Central memory CD8-positive, alpha-beta T cell (primary cell): Measurements from ENCODE around the gene GARS1.

ENCODE experiments used
- ATAC-seq: fragments of 150-1000 bp; cut with Tn5 transposase; replicated peaks from 2 replicates; pipeline ENCODE4 v1.10.0; 2022; ENCODE audit warnings: mild to moderate bottlenecking, moderate FRiP score, moderate number of reproducible peaks; ENCODE audit not compliant: poor library complexity, severe bottlenecking; ENCODE audit errors: extremely low read depth
- DNase-seq, 2 donors: peaks; one replicate each; pipeline ENCODE4 v3.0.0; 2021; ENCODE audit warnings: low spot score in 2 of 2
- H3K27ac Mint-ChIP-seq: one replicate; pipeline ENCODE4 v1.8.0; 2022; ENCODE audit warnings: low read depth, mild to moderate bottlenecking, moderate library complexity, mixed read lengths
- H3K27me3 Mint-ChIP-seq: one replicate; pipeline ENCODE4 v1.8.0; 2022; ENCODE audit warnings: mixed read lengths
- H3K36me3 Mint-ChIP-seq: one replicate; pipeline ENCODE4 v1.8.0; 2022; ENCODE audit warnings: mild to moderate bottlenecking, moderate library complexity, mixed read lengths; ENCODE audit not compliant: insufficient read depth
- H3K4me1 Mint-ChIP-seq: one replicate; pipeline ENCODE4 v1.8.0; 2022; ENCODE audit warnings: mixed read lengths
- H3K4me3 Mint-ChIP-seq: one replicate; pipeline ENCODE4 v1.8.0; 2022; ENCODE audit warnings: mild to moderate bottlenecking, moderate library complexity, mixed read lengths
- H3K9me3 Mint-ChIP-seq: one replicate; pipeline ENCODE4 v1.8.0; 2022; ENCODE audit warnings: mixed read lengths

The GARS1 gene

GRCh38 chr7:30665449-30665848 lies 70.8 kb downstream of the GARS1 start:
- no peak for ATAC-seq
- no peaks in the 10 kb centered on the region for H3K9me3 Mint-ChIP-seq
- H3K36me3 Mint-ChIP-seq, result no peaks in the 10 kb centered on the region
- H3K27me3 Mint-ChIP-seq, result peaks cover 9% of the 10 kb centered on the region
- H3K4me1 Mint-ChIP-seq, result no peaks in the 10 kb centered on the region
- no peak for DNase-seq
- no peak overlapping the region for H3K4me3 Mint-ChIP-seq
- H3K27ac Mint-ChIP-seq, result no peak overlapping the region

- ATAC-seq (no peak), DNase-seq (no peak)
- Mint-ChIP-seq H3K27ac (no peak overlapping the region), H3K4me1 (no peaks in the 10 kb centered on the region), H3K36me3 (peaks cover 3% of the 10 kb centered on the region), H3K4me3 (no peak overlapping the region), H3K9me3 (peaks cover 9% of the 10 kb centered on the region), H3K27me3 (peaks cover 4% of the 10 kb centered on the region)
Measured at GRCh38 chr7:30667172-30667571, 72.5 kb downstream of the GARS1 start.

GRCh38 chr7:30668102-30668501 lies 73.4 kb downstream of the GARS1 start:
- Mint-ChIP-seq H3K9me3 (peaks cover 9% of the 10 kb centered on the region), H3K36me3 (peaks cover 3% of the 10 kb centered on the region), H3K27ac (no peak overlapping the region), H3K27me3 (no peaks in the 10 kb centered on the region), H3K4me1 (no peaks in the 10 kb centered on the region), H3K4me3 (no peak overlapping the region)
- DNase-seq, result no peak
- no peak for ATAC-seq

- Mint-ChIP-seq H3K27me3 (peaks cover 18% of the 10 kb centered on the region), H3K27ac (no peak overlapping the region), H3K4me1 (no peaks in the 10 kb centered on the region), H3K9me3 (peaks cover 9% of the 10 kb centered on the region), H3K36me3 (peaks cover 3% of the 10 kb centered on the region), H3K4me3 (no peak overlapping the region)
- no peak for ATAC-seq
- DNase-seq, result no peak
Measured at GRCh38 chr7:30671793-30672465, 77.3 kb downstream of the GARS1 start.

GRCh38 chr7:30674420-30674819 lies 79.7 kb downstream of the GARS1 start:
- H3K27me3 Mint-ChIP-seq, result peaks cover 39% of the 10 kb centered on the region
- ATAC-seq (no peak), DNase-seq (no peak)
- no peak overlapping the region for H3K4me3 Mint-ChIP-seq
- no peaks in the 10 kb centered on the region for H3K4me1 Mint-ChIP-seq
- peaks cover 9% of the 10 kb centered on the region for H3K9me3 Mint-ChIP-seq
- H3K36me3 Mint-ChIP-seq, result peaks cover 3% of the 10 kb centered on the region
- no peak overlapping the region for H3K27ac Mint-ChIP-seq

- DNase-seq (no peak), ATAC-seq (no peak)
- Mint-ChIP-seq H3K27me3 (peaks cover 43% of the 10 kb centered on the region), H3K27ac (no peak overlapping the region), H3K4me1 (no peaks in the 10 kb centered on the region), H3K36me3 (peaks cover 3% of the 10 kb centered on the region), H3K4me3 (no peak overlapping the region), H3K9me3 (peaks cover 9% of the 10 kb centered on the region)
Measured at GRCh38 chr7:30674876-30675275, 80.2 kb downstream of the GARS1 start.

GRCh38 chr7:30678805-30679204 lies 84.1 kb downstream of the GARS1 start:
- H3K4me1 Mint-ChIP-seq, result peaks cover 12% of the 10 kb centered on the region
- DNase-seq, result no peak
- H3K9me3 Mint-ChIP-seq, result no peaks in the 10 kb centered on the region
- H3K27me3 Mint-ChIP-seq, result peaks cover 83% of the 10 kb centered on the region
- H3K36me3 Mint-ChIP-seq, result peaks cover 2% of the 10 kb centered on the region
- ATAC-seq, result no peak
- H3K4me3 Mint-ChIP-seq, result no peak overlapping the region
- H3K27ac Mint-ChIP-seq, result no peak overlapping the region

GRCh38 chr7:30679664-30680063 lies 85.0 kb downstream of the GARS1 start:
- Mint-ChIP-seq H3K9me3 (no peaks in the 10 kb centered on the region), H3K27ac (no peak overlapping the region), H3K4me3 (no peak overlapping the region), H3K4me1 (peaks cover 12% of the 10 kb centered on the region), H3K36me3 (peaks cover 2% of the 10 kb centered on the region), H3K27me3 (peaks cover 91% of the 10 kb centered on the region)
- DNase-seq (no peak), ATAC-seq (no peak)

- Mint-ChIP-seq H3K9me3 (no peaks in the 10 kb centered on the region), H3K27me3 (peaks cover 96% of the 10 kb centered on the region), H3K36me3 (peaks cover 2% of the 10 kb centered on the region), H3K4me3 (peak overlapping the region; percentile 68), H3K4me1 (peaks cover 12% of the 10 kb centered on the region), H3K27ac (no peak overlapping the region)
- ATAC-seq (no peak), DNase-seq (no peak)
Measured at GRCh38 chr7:30681331-30681797, 86.7 kb downstream of the GARS1 start.

- Mint-ChIP-seq H3K4me3 (peak overlapping the region; percentile 68), H3K27me3 (peaks cover 96% of the 10 kb centered on the region), H3K9me3 (no peaks in the 10 kb centered on the region), H3K27ac (no peak overlapping the region), H3K4me1 (peaks cover 12% of the 10 kb centered on the region), H3K36me3 (peaks cover 2% of the 10 kb centered on the region)
- DNase-seq (no peak), ATAC-seq (no peak)
Measured at GRCh38 chr7:30681815-30682211, 87.1 kb downstream of the GARS1 start.

- DNase-seq (no peak), ATAC-seq (peak; percentile 66)
- H3K36me3 Mint-ChIP-seq, result peaks cover 2% of the 10 kb centered on the region
- H3K9me3 Mint-ChIP-seq, result no peaks in the 10 kb centered on the region
- H3K4me3 Mint-ChIP-seq, result peak within 1 kb of the TSS; percentile 68
- peaks cover 96% of the 10 kb centered on the region for H3K27me3 Mint-ChIP-seq
- no peak within 1 kb of the TSS for H3K27ac Mint-ChIP-seq
- peaks cover 17% of the 10 kb centered on the region for H3K4me1 Mint-ChIP-seq
Measured at GRCh38 chr7:30682212-30683083, 87.8 kb downstream of the GARS1 start, which contains the start of gene CRHR2. Gene CRHR2 (minus strand): TSS chr7:30682456. CDS start chr7:30682280, 176 bp downstream.

- Mint-ChIP-seq H3K27ac (no peak overlapping the region), H3K9me3 (no peaks in the 10 kb centered on the region), H3K36me3 (peaks cover 2% of the 10 kb centered on the region), H3K4me1 (peaks cover 20% of the 10 kb centered on the region), H3K27me3 (peaks cover 93% of the 10 kb centered on the region), H3K4me3 (peak overlapping the region; percentile 68)
- ATAC-seq (no peak), DNase-seq (no peak)
Measured at GRCh38 chr7:30683306-30683705, 88.6 kb downstream of the GARS1 start.
